SK-MEL-5 (cell line): ENCODE measurements around the gene PTPN14. TPM values are rescaled to one million over a fixed set of nuclear protein-coding genes. Genes with fewer than 3 reads are reported as not detected.

Experiments
- DNase-seq: peaks from one replicate; pipeline ENCODE4 v3.0.0-alpha.2; 2016; ENCODE audit warnings: low read depth, low spot score
- in situ Hi-C: cut with HindIII; loops from 2 replicates; pipeline ENCODE4 v1.10.0; 2016; ENCODE audit warnings: low sequenced_read_pairs, high pct_unique_total_duplicates, low pct_unique_long_range_greater_than_20kb
- total RNA-seq: library from RNA; depleted of rRNA; stranded (reverse); fragments of >200 nt; shearing (Covaris generic); gene quantifications from 2 replicates; pipeline ENCODE4 v1.2.3, GENCODE V29; 2014

The PTPN14 gene
- total RNA-seq, 1 experiment from 2014 or later: 5.4 TPM

- in situ Hi-C loops: no loop called here
- no peak for DNase-seq
These were observed 166.9 kb downstream of the PTPN14 start for GRCh38 chr1:214384373-214385079.

- in situ Hi-C loops: no loop called here
- DNase-seq: no peak
These were observed 167.7 kb downstream of the PTPN14 start for GRCh38 chr1:214383381-214384372.

- DNase-seq: no peak
- in situ Hi-C loops: no loop called here
These were observed 170.3 kb downstream of the PTPN14 start for GRCh38 chr1:214380986-214381695.

DNA sequence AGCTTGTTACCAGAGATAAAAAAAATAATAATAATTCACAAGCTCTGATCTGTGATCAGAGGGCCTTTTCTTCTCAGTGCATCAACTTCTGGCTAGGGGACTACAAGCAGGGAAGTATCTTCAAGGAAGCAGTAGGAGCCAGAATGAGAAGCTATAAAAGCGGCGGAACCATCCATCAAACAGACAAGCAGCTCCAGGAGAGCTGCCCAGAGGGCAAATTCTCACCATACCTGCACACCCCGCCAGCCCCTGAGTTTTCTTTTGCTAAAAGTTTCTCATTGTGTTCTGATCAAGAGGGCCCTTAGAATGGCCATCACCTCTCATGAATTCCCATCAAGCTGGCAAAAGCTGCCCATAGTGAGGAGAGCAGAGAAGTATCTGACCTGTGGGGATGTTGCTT is 171.0 kb downstream of the PTPN14 start:
- DNase-seq: no peak
- in situ Hi-C loops: no loop called here

DNA sequence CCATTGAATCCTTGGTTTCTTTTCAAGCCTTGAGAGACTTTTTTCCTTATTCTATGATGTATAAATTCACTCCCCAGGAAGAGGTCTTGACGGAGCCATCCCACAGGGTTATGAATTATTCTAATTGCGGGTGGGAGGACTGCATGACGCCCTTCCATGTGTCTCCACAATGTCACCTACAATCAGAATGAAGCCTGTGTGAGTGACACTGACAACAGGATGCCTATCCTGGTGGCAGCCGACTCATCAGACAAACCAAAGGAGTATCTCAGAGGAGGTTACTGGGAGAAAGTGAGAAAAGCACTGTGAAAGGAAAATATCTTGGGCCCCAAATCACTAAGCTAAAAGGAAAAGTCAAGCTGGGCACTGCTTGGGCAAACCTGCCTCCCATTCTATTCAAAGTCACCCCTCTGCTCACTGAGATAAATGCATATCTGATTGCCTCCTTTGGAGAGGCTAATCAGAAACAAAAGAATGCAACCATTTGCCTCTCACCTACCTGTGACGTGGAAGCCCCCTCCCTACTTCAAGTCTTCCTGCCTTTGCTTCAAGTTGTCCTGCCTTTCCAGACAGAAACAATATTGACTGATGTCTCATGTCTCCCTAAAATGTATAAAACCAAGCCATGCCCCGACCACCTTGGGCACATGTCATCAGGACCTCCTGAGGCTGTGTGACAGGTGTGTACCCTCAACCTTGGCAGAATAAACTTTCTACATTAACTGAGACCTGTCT is 172.0 kb downstream of the PTPN14 start:
- DNase-seq: no peak
- in situ Hi-C loops: no loop called here

GRCh38 chr1:214378492-214378891 is 172.9 kb downstream of the PTPN14 start:
- in situ Hi-C loops: no loop called here
- DNase-seq: no peak

GRCh38 chr1:214377886-214378285 is 173.5 kb downstream of the PTPN14 start:
- in situ Hi-C loops: no loop called here
- DNase-seq: no peak

- in situ Hi-C loops: no loop called here
- no peak for DNase-seq
These were observed 173.9 kb downstream of the PTPN14 start for GRCh38 chr1:214377485-214377884.

DNA sequence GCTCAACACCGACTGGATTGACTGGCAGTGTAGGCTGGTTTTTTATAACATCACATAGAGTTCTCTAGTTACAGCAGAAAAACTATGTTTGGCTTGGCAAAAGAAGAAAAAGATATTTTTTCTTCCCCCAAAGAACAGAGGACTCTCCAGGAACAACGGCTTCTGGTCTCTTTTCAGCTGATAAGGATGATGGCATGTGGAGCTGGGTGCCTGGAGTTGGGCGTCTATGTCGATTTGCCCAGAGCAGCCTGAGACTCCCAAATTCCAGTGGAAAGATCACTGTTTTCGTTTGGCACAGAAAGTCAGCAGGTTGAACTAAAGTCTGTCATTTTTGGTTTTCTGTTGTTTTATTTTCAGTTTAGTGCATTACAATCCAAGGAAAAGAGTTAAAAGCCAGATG is 179.3 kb downstream of the PTPN14 start:
- no peak for DNase-seq
- in situ Hi-C loops: no loop called here

DNA sequence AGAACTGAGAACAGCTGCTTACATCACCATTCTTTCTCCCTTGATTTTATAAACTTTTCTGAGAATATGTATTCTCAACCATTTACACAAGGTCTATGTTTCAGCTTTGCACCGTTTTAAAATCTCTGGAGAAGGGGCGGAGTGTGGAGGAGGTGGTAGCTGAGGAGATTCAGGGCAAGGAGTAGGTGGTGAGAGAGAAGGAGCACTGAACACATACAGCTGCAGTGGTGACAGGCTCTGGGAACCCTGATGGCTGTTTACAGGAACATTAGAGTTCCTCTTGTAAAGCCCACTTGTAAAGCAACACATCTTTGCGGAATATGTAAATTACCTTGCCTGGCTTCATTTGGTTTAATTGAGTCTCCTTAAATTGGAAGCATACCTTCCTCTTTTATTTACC is 180.8 kb downstream of the PTPN14 start:
- in situ Hi-C loops: no loop called here
- no peak for DNase-seq

- DNase-seq: no peak
- in situ Hi-C loops: no loop called here
These were observed 182.0 kb downstream of the PTPN14 start for GRCh38 chr1:214369364-214369763.

DNA sequence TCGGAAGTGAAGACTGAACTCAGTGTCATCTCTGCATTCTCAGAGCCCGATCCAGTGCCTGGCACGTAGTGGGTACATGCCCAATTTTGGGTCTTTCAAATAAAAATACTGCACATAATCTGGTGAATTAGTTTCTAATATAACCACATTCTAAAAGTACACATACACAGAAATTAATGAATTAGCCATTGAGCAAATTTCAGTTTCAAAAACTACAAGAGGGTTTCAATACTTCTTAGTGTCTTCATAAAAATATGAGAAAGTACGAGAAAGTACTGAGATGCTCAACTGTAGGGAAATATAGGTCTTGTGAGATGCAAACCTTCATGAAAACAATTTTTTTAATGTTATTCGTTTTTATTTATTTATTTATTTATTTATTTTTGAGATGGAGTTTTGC is 183.6 kb downstream of the PTPN14 start:
- in situ Hi-C loops: no loop called here
- no peak for DNase-seq

DNA sequence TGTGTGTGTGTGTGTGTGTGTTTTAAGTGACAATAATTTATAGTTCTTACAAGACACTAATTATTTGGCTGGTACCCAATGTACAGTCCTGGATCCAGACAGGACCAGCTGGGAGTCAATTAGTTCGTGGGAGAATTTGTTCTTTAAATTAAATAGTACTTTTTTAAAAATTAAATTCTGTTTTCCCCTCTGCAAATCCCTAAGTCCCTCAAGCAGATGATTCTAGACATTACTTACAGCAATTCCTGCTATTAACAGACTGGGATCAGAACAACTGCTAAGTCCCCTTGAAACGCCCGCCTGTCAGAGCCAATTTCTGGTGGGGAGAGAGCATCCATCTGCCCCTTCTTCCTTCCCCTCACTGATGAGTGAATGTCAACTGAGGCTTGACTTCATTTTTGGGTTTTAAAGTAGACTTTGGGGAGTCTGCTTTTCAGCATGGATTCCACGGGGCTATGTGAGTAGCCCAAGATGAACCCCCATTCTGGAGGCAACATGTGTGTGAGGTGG is 186.6 kb downstream of the PTPN14 start:
- no peak for DNase-seq
- in situ Hi-C loops: no loop called here

- in situ Hi-C loops: no loop called here
- no peak for DNase-seq
These were observed 187.0 kb downstream of the PTPN14 start for GRCh38 chr1:214364386-214364785.

DNA sequence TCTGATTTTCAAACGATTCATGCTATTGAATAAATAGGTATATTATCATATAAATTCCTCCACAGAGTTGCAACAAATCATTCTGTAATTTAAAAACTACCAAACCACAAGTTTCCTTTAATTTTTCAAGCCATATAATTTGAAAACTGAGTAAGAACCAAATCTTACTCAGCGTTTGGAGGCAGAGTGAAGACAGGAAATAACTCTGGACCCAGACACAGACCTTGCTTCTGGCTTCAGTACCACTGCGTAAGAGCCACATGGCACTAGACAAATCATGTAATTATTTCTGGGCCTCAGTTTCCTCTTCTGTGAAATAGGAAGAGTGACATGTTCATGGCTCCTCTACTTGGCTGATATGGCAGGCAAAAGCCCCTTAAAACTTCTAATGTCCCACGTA is 188.0 kb downstream of the PTPN14 start:
- in situ Hi-C loops: no loop called here
- no peak for DNase-seq

DNA sequence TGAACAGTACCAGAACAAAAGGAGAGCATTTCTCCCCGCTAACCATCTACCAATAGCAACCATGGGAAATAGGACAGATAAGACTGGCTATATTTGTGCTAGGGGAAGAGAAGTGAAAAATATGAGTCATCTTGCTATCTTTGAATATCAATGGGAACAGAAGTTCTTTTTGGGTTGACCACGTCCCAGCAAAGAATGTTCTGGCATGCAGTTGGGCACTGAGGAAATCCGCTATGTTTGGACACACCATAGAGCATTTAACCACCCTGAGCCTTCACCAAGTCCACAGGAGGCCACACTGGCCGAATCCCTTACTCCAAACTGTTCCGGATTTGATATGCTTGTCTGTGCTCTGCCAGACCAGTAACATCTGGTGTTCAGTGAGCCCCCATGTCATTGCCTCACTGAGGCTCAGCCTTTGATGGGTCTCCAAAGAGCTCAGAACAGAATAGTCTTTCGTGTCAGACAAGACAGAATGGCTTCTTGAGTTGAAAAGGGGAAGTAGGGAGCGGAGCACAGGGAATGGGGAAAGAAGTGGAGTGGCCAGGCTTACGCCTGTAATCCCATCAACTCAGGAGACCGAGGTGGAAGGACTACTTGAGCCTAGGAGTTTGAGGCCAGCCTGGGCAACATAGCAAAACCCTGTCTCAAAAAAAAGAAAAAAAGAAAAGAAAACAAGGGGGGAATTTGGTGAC is 189.1 kb downstream of the PTPN14 start:
- in situ Hi-C loops: no loop called here
- DNase-seq: no peak

DNA sequence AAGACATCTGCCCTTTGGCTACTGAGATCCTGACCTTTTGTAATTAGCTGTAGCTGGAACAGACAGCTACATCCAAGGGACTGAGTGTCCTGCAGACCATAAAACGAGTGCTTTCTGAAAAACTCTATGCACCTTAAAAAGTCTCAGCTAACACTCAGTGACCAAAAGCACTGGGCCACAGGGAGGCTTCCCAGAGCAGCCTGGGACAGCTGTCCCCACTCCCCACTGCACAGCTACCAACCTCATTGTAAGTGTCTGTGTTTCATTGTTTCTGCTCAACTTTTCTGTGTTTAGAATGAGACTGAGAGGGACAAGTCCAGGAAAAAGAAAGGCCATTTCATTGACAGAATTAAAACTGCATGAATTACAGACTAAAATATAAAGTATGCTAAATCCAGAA is 189.8 kb downstream of the PTPN14 start:
- no peak for DNase-seq
- in situ Hi-C loops: no loop called here
